MM.1S (cell line): Measurements from ENCODE around the gene LRMDA.

Experiments used
- CTCF ChIP-seq: fragments of 300-600 bp; sonication (generic); IDR thresholded peaks from 2 replicates; pipeline ENCODE4 v1.5.1; 2016; ENCODE audit warnings: antibody characterized with exemption, low read length, mixed read lengths
- EZH2phosphoT487 ChIP-seq: fragments of 300-600 bp; sonication (generic); IDR thresholded peaks from 2 replicates; pipeline ENCODE4 v1.6.1; 2018; ENCODE audit warnings: antibody characterized with exemption, low read length

- no peak for TF ChIP-seq CTCF
- TF ChIP-seq EZH2phosphoT487, result no peak
Measured at GRCh38 chr10:76115471-76116155, 684.2 kb downstream of the LRMDA start.
